Left lung (tissue), 10 donors: ENCODE data around the gene TAP2. TPM values are rescaled to one million over a fixed set of nuclear protein-coding genes. Genes with fewer than 3 reads are reported as not detected.

Experiments used
- ATAC-seq: fragments of 200-7000 bp; cut with Tn5 transposase; one replicate; pipeline ENCODE4 v1.9.1; 2020; ENCODE audit warnings: moderate library complexity
- DNase-seq, 4 donors: peaks; one replicate each; pipeline ENCODE4 v3.0.0-alpha.2; 2013 to 2020
- H3K27ac ChIP-seq, 2 donors: fragments of 200-600 bp; sonication (generic) in 1 of 2; one replicate each; pipeline versions ENCODE4 v1.5.0 to v1.8.0; 2020 to 2021
- H3K27me3 ChIP-seq, 2 donors: fragments of 200-600 bp; sonication (generic) in 1 of 2; one replicate each; pipeline versions ENCODE4 v1.5.0 to v1.8.0; 2020 to 2021
- H3K36me3 ChIP-seq, 2 donors: fragments of 200-600 bp; sonication (generic) in 1 of 2; one replicate each; pipeline versions ENCODE4 v1.5.0 to v1.8.0; 2020 to 2021
- H3K4me1 ChIP-seq, 2 donors: fragments of 200-600 bp; one replicate each; pipeline ENCODE4 v1.8.0; 2021
- H3K4me3 ChIP-seq, 2 donors: fragments of 200-600 bp; sonication (generic) in 1 of 2; one replicate each; pipeline versions ENCODE4 v1.5.0 to v1.8.0; 2020 to 2021; ENCODE audit warnings: mild to moderate bottlenecking in 1 of 2
- H3K9me3 ChIP-seq, 2 donors: fragments of 200-600 bp; sonication (generic) in 1 of 2; one replicate each; pipeline versions ENCODE4 v1.5.0 to v1.8.0; 2020 to 2021
- CTCF ChIP-seq, 2 donors: fragments of 200-600 bp; sonication (generic) in 1 of 2; IDR thresholded peaks; one replicate each; pipeline versions ENCODE4 v1.5.0 to v1.8.0; 2021; ENCODE audit warnings: antibody characterized with exemption in 2 of 2
- intact Hi-C, 2 donors: fragments of 100-400 bp; cut with DNase I; formaldehyde crosslinking; loops; one replicate each; pipeline versions ENCODE4 v1.11.2 to v1.14.2; 2022
- polyA plus RNA-seq, 6 donors: library from polyadenylated mRNA; unstranded; fragments of 120-200 nt; gene quantifications; one replicate each; pipeline ENCODE4 v1.2.1, GENCODE V29; 2013; ENCODE audit not compliant: insufficient read length in 6 of 6
- total RNA-seq, 2 donors: library from RNA; stranded (reverse); fragmentation: NEBNext Ultra II Directional; extraction: Animal tissue kit (Norgen Biotek cat#: 25700); gene quantifications; one replicate each; pipeline ENCODE4 v1.2.1, GENCODE V29; 2021
- donor health status: DM: no; HTN: yes; CAD: no.
- donor health status: DM: no; HTN: no; CAD: no.

Gene TAP2
- total and polyA plus RNA-seq, 8 donors: 14.3 to 90.0 (median 17.8) TPM

GRCh38 chr6:32796848-32797776 is 41.4 kb downstream of the TAP2 start:
- Histone ChIP-seq H3K4me3 (peak overlapping the region in 1 of 2 donors; percentile 5), H3K27me3 (peaks cover 3 to 30% of the 10 kb centered on the region in 2 donors)
- peak; percentile 92 for ATAC-seq

GRCh38 chr6:32794510-32794909 is 44.0 kb downstream of the TAP2 start:
- no peak for TF ChIP-seq CTCF (IDR thresholded peaks at IDR 0.05)
- DNase-seq (no peak), ATAC-seq (peak; percentile 48)
- H3K27me3 ChIP-seq: peaks cover 5 to 20% of the 10 kb centered on the region in 2 donors
- H3K9me3 ChIP-seq: peaks cover 0 to 4% of the 10 kb centered on the region in 2 donors
- intact Hi-C loops: no loop called here
- H3K27ac ChIP-seq: peak overlapping the region in 1 of 2 donors; percentile 67
- no peak overlapping the region for H3K4me3 ChIP-seq
- peaks cover 0 to 22% of the 10 kb centered on the region in 2 donors for H3K4me1 ChIP-seq
- no peaks in the 10 kb centered on the region for H3K36me3 ChIP-seq

More at GRCh38 chr6:32796848-32797776, 41.4 kb downstream of the TAP2 start:
- TF ChIP-seq CTCF (IDR thresholded peaks at IDR 0.05): peak; percentile 88 to 95
- Histone ChIP-seq H3K4me1 (peaks cover 0 to 22% of the 10 kb centered on the region in 2 donors), H3K36me3 (no peaks in the 10 kb centered on the region), H3K27ac (peak overlapping the region in 1 of 2 donors; percentile 21), H3K9me3 (peaks cover 0 to 4% of the 10 kb centered on the region in 2 donors)
- peak; percentile 74 to 83 (median 80) for DNase-seq
- intact Hi-C loops: loop anchor here in 1 of 2 donors (5.0 kb wide), 1 partner anchor 380 kb away; no protein-coding TSS in a partner anchor

GRCh38 chr6:32792901-32793435 is 45.6 kb downstream of the TAP2 start:
- ATAC-seq: no peak
- H3K4me1 ChIP-seq: peaks cover 0 to 22% of the 10 kb centered on the region in 2 donors
- no peaks in the 10 kb centered on the region for H3K9me3 ChIP-seq
- peaks cover 5 to 22% of the 10 kb centered on the region in 2 donors for H3K27me3 ChIP-seq
- no peak for TF ChIP-seq CTCF (IDR thresholded peaks at IDR 0.05)
- no peak overlapping the region for H3K4me3 ChIP-seq
- intact Hi-C loops: no loop called here
- DNase-seq: no peak
- no peaks in the 10 kb centered on the region for H3K36me3 ChIP-seq
- H3K27ac ChIP-seq: no peak overlapping the region

GRCh38 chr6:32790306-32790705 is 48.2 kb downstream of the TAP2 start:
- Histone ChIP-seq H3K9me3 (no peaks in the 10 kb centered on the region), H3K36me3 (no peaks in the 10 kb centered on the region), H3K27me3 (peaks cover 11 to 32% of the 10 kb centered on the region in 2 donors), H3K4me3 (no peak overlapping the region), H3K27ac (no peak overlapping the region), H3K4me1 (peaks cover 0 to 10% of the 10 kb centered on the region in 2 donors)
- ATAC-seq: no peak
- DNase-seq: no peak
- no peak for TF ChIP-seq CTCF (IDR thresholded peaks at IDR 0.05)
- intact Hi-C loops: no loop called here

Other genes starting within 250 kb of the TAP2 start
- gene HLA-DRB1, start 248.9 kb downstream of the TAP2 start, total RNA-seq: 100 to 1,000 TPM; 418 to 665 TPM
- 10 to 100 TPM; 11.2 to 36.2 (median 19.4) TPM for gene HLA-DRB1, start 248.9 kb downstream of the TAP2 start, polyA plus RNA-seq
- 100 to 1,000 TPM; 137 to 200 TPM for gene HLA-DQA1, start 201.3 kb downstream of the TAP2 start, total RNA-seq
- gene HLA-DQA1, start 201.3 kb downstream of the TAP2 start, polyA plus RNA-seq: 1 to 10 TPM; 3.8 to 8.3 (median 4.4) TPM
- gene HLA-DQB1, start 172.1 kb downstream of the TAP2 start, total RNA-seq: 100 to 1,000 TPM in 1 of 2 donors, 10 to 100 TPM in 1; 56.8 to 172 TPM
- gene HLA-DQB1, start 172.1 kb downstream of the TAP2 start, polyA plus RNA-seq: 1 to 10 TPM; 2.8 to 9.5 (median 5.1) TPM
- 1 to 10 TPM in 1 of 2 donors, under 1 TPM in 1; 0.37 to 7.0 TPM for gene HLA-DQA2, start 97.3 kb downstream of the TAP2 start, total RNA-seq
- gene HLA-DQA2, start 97.3 kb downstream of the TAP2 start, polyA plus RNA-seq: 1 to 10 TPM in 4 of 6 donors, under 1 TPM in 2; 0.57 to 2.2 (median 1.4) TPM
- 10 to 100 TPM in 1 of 2 donors, 1 to 10 TPM in 1; 1.5 to 31.3 TPM for gene HLA-DQB2, start 75.2 kb downstream of the TAP2 start, total RNA-seq
- gene HLA-DQB2, start 75.2 kb downstream of the TAP2 start, polyA plus RNA-seq: 1 to 10 TPM in 3 of 6 donors, under 1 TPM in 2, not detected in 1; 0.47 to 2.0 (median 1.2) TPM
- 1 to 10 TPM; 1.5 to 2.8 TPM for gene HLA-DOB, start 21.7 kb downstream of the TAP2 start, total RNA-seq
- under 1 TPM; 0.24 to 0.79 (median 0.49) TPM for gene HLA-DOB, start 21.7 kb downstream of the TAP2 start, polyA plus RNA-seq
- 100 to 1,000 TPM in 1 of 2 donors, 10 to 100 TPM in 1; 93.6 to 122 TPM for gene PSMB8, start 5.3 kb upstream of the TAP2 start, total RNA-seq
- gene PSMB8, start 5.3 kb upstream of the TAP2 start, polyA plus RNA-seq: 10 to 100 TPM; 37.9 to 46.2 (median 41.4) TPM
- 10 to 100 TPM; 79.3 to 99.2 TPM for gene TAP1, start 15.0 kb upstream of the TAP2 start, total RNA-seq
- gene TAP1, start 15.0 kb upstream of the TAP2 start, polyA plus RNA-seq: 10 to 100 TPM; 19.0 to 22.5 (median 20.1) TPM
- 10 to 100 TPM; 50.0 to 67.9 TPM for gene PSMB9, start 15.5 kb upstream of the TAP2 start, total RNA-seq
- 10 to 100 TPM; 12.9 to 17.9 (median 15.4) TPM for gene PSMB9, start 15.5 kb upstream of the TAP2 start, polyA plus RNA-seq
- gene HLA-DMB, start 102.3 kb upstream of the TAP2 start, total RNA-seq: 10 to 100 TPM; 59.0 to 91.0 TPM
- 10 to 100 TPM in 3 of 6 donors, 1 to 10 TPM in 3; 7.4 to 12.0 (median 9.6) TPM for gene HLA-DMB, start 102.3 kb upstream of the TAP2 start, polyA plus RNA-seq
- gene HLA-DMA, start 114.4 kb upstream of the TAP2 start, total RNA-seq: 100 to 1,000 TPM; 128 to 159 TPM
- gene HLA-DMA, start 114.4 kb upstream of the TAP2 start, polyA plus RNA-seq: 10 to 100 TPM in 5 of 6 donors, 1 to 10 TPM in 1; 9.4 to 26.3 (median 17.1) TPM
- 100 to 1,000 TPM; 125 to 174 TPM for gene BRD2, start 129.9 kb upstream of the TAP2 start, total RNA-seq
- gene BRD2, start 129.9 kb upstream of the TAP2 start, polyA plus RNA-seq: 100 to 1,000 TPM; 282 to 317 (median 302) TPM
- gene HLA-DOA, start 170.9 kb upstream of the TAP2 start, total RNA-seq: 10 to 100 TPM; 15.3 to 20.6 TPM
- 1 to 10 TPM; 1.8 to 3.3 (median 2.9) TPM for gene HLA-DOA, start 170.9 kb upstream of the TAP2 start, polyA plus RNA-seq
- 100 to 1,000 TPM; 354 to 476 TPM for gene HLA-DPA1, start 234.9 kb upstream of the TAP2 start, total RNA-seq
- 10 to 100 TPM; 14.9 to 46.7 (median 32.0) TPM for gene HLA-DPA1, start 234.9 kb upstream of the TAP2 start, polyA plus RNA-seq
- gene HLA-DPB1, start 237.3 kb upstream of the TAP2 start, total RNA-seq: 100 to 1,000 TPM; 206 to 326 TPM
- 10 to 100 TPM; 15.2 to 30.3 (median 24.1) TPM for gene HLA-DPB1, start 237.3 kb upstream of the TAP2 start, polyA plus RNA-seq